ENCODE data around the gene CITED1.
A peak's percentile ranks its signal among the peaks of the same experiment; 100 is the strongest.
"Not testable (repeated sequence)": the region's sequence is repeated elsewhere in the genome, so short reads cannot be mapped to it uniquely, and the experiment has no call there.

CITED1 gene

DNA sequence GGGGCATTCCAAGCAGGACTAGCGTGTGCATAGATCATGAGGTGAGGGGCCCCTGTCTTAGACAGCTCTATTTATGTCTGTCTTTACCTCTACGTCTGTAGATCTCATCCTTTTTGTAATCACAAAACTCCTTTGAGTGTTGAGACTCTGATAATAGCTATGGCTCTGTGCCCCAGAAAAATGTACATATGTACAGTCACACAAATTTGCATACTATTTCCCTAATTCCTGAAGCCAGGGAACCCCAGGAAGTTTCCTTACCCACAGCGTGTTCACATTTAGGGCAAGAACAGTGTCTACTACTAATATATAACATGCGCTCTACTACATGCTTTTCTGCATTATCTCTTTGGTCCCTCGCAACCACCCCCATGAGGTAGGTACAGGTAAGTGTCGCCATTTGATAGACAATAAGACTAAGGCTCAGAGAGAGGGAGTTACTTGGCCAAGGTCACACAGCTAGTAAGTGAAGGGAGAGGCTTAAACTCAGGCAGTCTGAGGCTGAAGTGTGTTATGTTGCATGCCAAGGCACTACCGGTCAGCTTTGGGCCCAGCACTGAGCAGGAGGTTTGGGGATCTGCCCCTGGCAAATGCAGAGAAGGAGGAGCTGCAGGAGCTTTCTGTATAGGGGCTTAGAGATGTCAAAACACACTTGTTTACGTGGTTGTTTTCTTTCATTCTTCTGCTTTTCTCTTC is 21.0 kb upstream of the CITED1 start:
- Histone ChIP-seq H3K9me3 (replicated peaks; ENCODE audit: low read length) (no peaks in the 10 kb centered on the region), H3K4me2 (ENCODE audit: low read length) (no peak overlapping the region), H3K4me1 (ENCODE audit: control insufficient read depth, insufficient read depth, low read length) (no peaks in the 10 kb centered on the region), H3K27me3 (ENCODE audit: control insufficient read depth, insufficient read depth, low read length) (peaks cover 13% of the 10 kb centered on the region), H3K9ac (ENCODE audit: low read depth, low read length) (no peak overlapping the region), H3K4me3 (ENCODE audit: low read length) (no peak overlapping the region), H3K36me3 (ENCODE audit: insufficient read depth, low read length) (no peaks in the 10 kb centered on the region)

DNA sequence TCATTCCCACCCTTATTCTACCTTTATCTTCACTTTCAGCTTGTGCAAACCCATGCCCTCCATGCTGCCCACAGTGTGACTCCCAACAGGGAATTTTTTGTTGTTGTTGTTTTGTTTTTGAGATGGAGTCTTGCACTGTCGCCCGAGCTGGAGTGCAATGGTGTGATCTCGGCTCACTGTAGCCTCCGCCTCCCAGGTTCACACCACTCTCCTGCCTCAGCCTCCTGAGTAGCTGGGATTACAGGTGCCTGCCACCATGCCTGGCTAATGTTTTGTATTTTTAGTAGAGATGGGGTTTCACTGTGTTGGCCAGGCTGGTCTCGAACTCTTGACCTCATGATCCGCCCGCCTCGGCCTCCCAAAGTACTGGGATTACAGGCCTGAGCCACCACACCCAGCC is 13.9 kb upstream of the CITED1 start:
- H3K4me1 ChIP-seq (ENCODE audit: control insufficient read depth, insufficient read depth, low read length); H3K9ac ChIP-seq (ENCODE audit: low read depth, low read length); H3K36me3 ChIP-seq (ENCODE audit: insufficient read depth, low read length); H3K9me3 ChIP-seq (replicated peaks; ENCODE audit: low read length); H3K4me3 ChIP-seq (ENCODE audit: low read length); H3K4me2 ChIP-seq (ENCODE audit: low read length): not testable (repeated sequence)
- peaks cover 40% of the 10 kb centered on the region for H3K27me3 ChIP-seq (ENCODE audit: control insufficient read depth, insufficient read depth, low read length)

DNA sequence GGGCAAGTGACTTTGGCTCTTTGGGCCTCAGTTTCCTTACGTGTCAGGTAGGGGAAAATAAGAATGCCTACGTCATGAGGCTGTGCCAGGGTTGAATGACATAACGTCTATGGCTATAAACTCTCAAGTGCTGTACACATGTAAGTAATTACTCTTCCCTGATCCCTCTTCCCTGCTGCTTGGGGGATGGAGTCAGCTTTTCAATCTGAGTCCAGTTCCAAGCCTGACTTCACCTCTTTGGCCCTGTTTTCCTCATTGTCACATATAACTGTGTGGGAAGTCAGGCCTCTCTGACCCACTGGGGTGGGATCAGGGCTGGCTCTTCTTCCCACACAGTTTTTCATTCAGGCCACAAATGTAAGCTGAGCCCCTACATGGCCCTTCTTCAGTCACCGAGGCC is 11.4 kb upstream of the CITED1 start:
- Histone ChIP-seq H3K4me1 (ENCODE audit: control insufficient read depth, insufficient read depth, low read length) (no peaks in the 10 kb centered on the region), H3K4me3 (ENCODE audit: low read length) (no peak overlapping the region), H3K9me3 (replicated peaks; ENCODE audit: low read length) (no peaks in the 10 kb centered on the region), H3K27me3 (ENCODE audit: control insufficient read depth, insufficient read depth, low read length) (peaks cover 55% of the 10 kb centered on the region), H3K4me2 (ENCODE audit: low read length) (no peak overlapping the region), H3K36me3 (ENCODE audit: insufficient read depth, low read length) (no peaks in the 10 kb centered on the region), H3K9ac (ENCODE audit: low read depth, low read length) (no peak overlapping the region)

DNA sequence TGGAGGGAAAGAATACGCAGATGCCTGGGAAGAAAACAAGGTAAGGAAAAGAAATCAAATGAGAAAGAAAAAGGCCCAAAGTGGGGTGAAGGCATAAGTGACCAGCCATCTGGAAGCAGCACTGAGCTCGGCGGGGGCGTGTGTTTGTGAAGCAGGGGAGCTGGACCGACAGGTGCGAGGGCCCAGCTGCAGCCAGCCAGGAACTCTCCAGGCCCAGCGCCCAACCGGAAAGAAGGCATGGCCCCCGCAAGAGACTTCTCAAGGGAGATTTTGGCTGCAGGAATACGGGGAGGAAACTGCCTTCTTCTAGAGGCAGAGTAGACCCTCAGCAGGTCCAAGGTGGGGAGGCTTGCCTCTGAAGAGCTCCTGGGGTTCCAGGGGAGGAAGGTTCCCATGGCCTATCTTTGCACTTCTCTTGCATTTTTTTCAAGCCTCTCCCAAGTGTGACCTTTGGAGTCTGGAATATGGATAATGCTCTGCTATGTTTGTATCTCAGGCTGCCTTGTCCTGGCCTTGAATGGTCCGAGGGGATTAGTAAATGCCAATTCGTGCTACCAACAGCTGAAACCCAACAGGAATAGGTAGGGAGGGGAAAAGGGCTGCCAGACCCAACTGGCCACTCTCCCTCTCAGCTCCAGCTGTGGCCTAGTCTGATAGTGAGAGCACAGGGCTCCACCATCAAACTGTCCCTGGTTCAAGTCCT is 10.8 kb upstream of the CITED1 start:
- Histone ChIP-seq H3K4me1 (ENCODE audit: control insufficient read depth, insufficient read depth, low read length) (no peaks in the 10 kb centered on the region), H3K9me3 (replicated peaks; ENCODE audit: low read length) (no peaks in the 10 kb centered on the region), H3K36me3 (ENCODE audit: insufficient read depth, low read length) (no peaks in the 10 kb centered on the region), H3K27me3 (ENCODE audit: control insufficient read depth, insufficient read depth, low read length) (peaks cover 56% of the 10 kb centered on the region), H3K9ac (ENCODE audit: low read depth, low read length) (no peak overlapping the region), H3K4me2 (ENCODE audit: low read length) (no peak overlapping the region), H3K4me3 (ENCODE audit: low read length) (no peak overlapping the region)

DNA sequence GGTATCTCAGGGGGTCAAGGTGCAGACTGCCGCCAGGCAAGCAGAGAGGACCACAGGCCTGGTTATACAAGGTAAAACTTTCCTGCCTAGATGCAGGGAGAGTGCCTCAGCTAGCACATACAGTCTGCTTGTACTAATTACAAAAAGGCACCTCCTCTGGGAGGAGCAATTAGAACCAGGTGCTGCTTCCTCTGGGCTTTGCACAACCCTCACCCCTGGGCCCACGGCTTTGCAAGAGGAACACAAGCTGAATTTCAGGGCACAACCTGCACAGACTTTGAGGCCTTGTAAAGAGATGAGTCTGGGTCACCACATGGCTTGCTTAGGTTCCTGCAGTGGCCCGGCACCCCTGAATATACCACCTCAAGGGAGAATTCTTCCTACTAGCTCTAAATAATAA is 9.2 kb upstream of the CITED1 start:
- H3K9me3 ChIP-seq (replicated peaks; ENCODE audit: low read length) = no peaks in the 10 kb centered on the region
- H3K27me3 ChIP-seq (ENCODE audit: control insufficient read depth, insufficient read depth, low read length) = peaks cover 66% of the 10 kb centered on the region
- H3K9ac ChIP-seq (ENCODE audit: low read depth, low read length) = no peak overlapping the region
- no peaks in the 10 kb centered on the region for H3K4me1 ChIP-seq (ENCODE audit: control insufficient read depth, insufficient read depth, low read length)
- H3K36me3 ChIP-seq (ENCODE audit: insufficient read depth, low read length) = no peaks in the 10 kb centered on the region
- H3K4me2 ChIP-seq (ENCODE audit: low read length) = no peak overlapping the region
- no peak overlapping the region for H3K4me3 ChIP-seq (ENCODE audit: low read length)

DNA sequence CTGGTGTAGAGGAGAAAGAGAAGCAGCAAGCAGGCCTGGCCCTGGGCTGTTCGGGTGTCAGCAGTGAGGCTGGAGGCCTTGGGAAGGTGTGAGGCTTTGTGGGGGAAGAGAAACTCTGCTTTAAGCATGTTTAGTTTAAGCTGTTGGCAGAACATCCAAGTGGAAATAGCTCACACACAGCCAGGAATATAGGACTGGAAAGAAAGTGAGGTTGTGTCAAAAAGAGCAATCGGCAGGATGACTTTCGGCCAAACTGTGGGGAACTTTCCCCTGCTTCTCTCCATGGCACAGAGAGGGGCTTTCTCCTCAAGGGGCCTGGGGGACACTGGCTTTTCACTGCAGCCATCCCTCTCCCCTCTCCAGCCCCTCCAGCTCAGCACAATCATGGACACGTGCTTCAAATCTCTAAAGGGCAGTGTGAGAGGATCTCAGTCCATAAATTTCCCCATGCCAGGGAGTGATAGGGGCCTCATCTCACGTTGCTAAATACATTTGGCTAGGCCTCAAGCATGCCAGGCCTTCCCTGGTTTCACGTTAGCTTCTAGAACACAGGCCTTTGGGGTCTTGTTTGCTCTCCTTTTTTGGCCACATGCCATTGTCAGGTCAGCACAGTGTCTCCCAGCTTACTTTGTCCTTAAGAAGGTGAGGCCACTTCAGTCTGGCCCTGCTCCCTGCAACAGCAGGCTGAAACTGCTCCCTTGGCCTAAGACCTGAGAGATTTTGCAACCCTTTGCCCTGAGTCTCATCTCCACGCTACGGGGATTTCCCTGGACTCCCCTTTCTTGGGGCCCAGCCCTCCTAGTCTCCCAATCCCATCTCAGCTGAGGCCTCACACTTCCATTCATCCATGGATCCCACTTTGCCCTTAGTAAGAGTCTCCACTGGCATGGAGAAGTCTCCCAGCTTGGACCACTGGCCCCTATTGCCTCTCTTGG is 8.3 kb upstream of the CITED1 start:
- Histone ChIP-seq H3K9ac (ENCODE audit: low read depth, low read length) (no peak overlapping the region), H3K27me3 (ENCODE audit: control insufficient read depth, insufficient read depth, low read length) (peaks cover 76% of the 10 kb centered on the region), H3K4me1 (ENCODE audit: control insufficient read depth, insufficient read depth, low read length) (peaks cover 3% of the 10 kb centered on the region), H3K4me3 (ENCODE audit: low read length) (no peak overlapping the region), H3K36me3 (ENCODE audit: insufficient read depth, low read length) (no peaks in the 10 kb centered on the region), H3K4me2 (ENCODE audit: low read length) (no peak overlapping the region), H3K9me3 (replicated peaks; ENCODE audit: low read length) (no peaks in the 10 kb centered on the region)

DNA sequence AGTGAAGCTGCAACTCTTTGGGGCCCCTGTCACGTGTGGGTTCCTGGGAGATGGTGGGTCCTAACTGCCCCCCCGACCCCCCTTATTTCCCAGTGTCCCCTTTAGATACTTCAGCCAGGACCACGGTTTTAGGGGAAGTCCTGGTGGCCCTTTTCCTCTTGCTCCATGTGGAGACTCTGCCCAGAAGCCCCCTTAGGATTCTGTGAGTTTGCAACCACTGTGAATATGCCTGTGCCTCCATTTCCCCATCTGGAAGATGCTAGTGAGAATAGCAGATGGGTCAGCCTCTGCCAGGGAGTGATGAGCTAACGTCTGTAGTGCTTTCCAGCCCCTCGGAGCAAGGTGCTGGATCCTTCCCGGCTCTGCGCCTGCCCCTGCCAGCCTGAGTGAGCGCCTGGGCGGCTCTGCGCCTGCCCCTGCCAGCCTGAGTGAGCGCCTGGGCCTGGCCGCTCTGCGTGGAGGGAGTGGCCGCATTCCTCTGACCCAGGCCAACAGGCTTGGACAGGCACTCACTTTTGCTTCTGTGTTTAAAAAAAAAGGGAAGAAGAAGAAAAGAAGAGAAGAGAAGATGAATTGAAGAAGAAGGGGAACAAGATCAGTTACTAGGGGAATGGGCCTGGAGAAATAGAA is 6.7 kb upstream of the CITED1 start:
- no peak overlapping the region for H3K4me2 ChIP-seq (ENCODE audit: low read length)
- H3K4me1 ChIP-seq (ENCODE audit: control insufficient read depth, insufficient read depth, low read length) = peaks cover 8% of the 10 kb centered on the region
- no peaks in the 10 kb centered on the region for H3K9me3 ChIP-seq (replicated peaks; ENCODE audit: low read length)
- H3K36me3 ChIP-seq (ENCODE audit: insufficient read depth, low read length) = no peaks in the 10 kb centered on the region
- no peak overlapping the region for H3K9ac ChIP-seq (ENCODE audit: low read depth, low read length)
- no peak overlapping the region for H3K4me3 ChIP-seq (ENCODE audit: low read length)
- peaks cover 77% of the 10 kb centered on the region for H3K27me3 ChIP-seq (ENCODE audit: control insufficient read depth, insufficient read depth, low read length)

DNA sequence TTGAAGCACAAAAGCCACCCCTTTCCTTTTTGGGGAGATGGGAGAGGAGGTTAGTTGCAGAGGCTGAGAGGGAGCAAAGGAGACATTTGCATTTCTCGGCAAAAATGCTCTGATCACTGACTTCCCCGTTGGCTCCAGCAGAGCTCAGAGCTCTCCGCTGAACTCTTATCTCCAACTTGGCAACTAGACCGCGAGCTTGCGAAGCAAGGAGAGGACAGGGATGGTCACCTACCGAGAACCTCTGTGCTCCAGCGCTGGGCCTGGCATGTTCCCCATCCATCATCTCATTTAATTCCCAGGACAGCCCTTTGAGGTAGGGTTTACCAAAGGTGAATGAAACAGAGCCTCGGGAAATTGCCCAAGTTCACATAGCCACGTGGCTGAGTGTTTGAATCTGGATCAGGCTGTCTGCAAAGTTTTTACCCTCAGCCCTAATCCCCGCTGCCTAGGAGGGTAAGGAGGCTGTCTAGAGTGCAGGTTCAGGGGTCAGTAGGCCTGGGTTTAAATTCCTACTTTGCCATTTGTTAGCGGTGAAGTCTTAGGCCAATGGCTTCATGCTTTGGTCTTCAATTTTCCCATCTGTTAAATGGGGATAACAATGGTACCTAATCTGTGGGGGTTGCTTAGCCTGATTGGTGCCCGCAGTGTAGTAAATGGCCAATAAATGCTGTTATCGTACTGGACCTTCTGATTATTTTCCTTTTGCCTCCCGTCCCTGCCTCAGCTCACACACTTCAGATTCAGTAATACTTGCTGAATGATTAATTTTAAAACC is 3.8 kb upstream of the CITED1 start:
- peak overlapping the region; percentile 52 for H3K4me3 ChIP-seq (ENCODE audit: low read length)
- no peaks in the 10 kb centered on the region for H3K36me3 ChIP-seq (ENCODE audit: insufficient read depth, low read length)
- H3K9me3 ChIP-seq (replicated peaks; ENCODE audit: low read length) = no peaks in the 10 kb centered on the region
- H3K4me2 ChIP-seq (ENCODE audit: low read length) = peak overlapping the region; percentile 79
- peaks cover 78% of the 10 kb centered on the region for H3K27me3 ChIP-seq (ENCODE audit: control insufficient read depth, insufficient read depth, low read length)
- peaks cover 24% of the 10 kb centered on the region for H3K4me1 ChIP-seq (ENCODE audit: control insufficient read depth, insufficient read depth, low read length)
- no peak overlapping the region for H3K9ac ChIP-seq (ENCODE audit: low read depth, low read length)

DNA sequence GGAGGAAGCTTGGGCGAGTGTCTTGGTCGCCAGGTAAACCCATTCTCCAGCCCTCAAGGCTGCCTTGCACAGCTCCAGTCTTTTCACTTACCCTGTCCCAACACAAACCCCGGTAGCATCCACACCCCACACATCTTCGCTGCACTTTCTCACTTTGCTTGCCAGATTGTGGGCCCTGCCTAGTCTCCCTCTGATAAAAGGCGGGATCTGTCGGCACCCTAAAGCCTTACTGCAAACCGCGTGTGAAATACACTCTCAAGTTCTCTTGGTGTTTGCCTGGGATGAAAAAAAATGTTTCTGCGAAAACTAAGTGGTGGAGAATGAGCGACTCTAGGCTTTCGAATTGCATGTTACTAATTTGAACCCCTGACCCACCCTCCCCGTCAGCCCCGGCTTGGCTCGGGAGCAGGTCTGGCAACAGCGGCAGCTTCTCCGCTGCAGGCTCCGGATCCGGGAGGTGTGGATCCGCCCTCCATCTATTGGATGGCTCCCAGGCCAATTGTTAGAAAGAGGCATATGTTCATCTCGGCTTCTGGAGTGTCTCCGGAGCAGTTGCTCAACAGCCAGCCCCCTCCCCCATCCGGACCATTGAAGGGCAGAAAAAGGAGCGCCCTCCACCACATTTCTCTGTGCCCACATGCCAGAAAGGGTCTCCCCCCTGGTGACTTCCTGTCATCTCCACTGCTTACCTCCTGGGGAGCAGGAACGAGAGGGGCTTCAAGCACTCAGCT is 3.0 kb upstream of the CITED1 start:
- H3K27me3 ChIP-seq (ENCODE audit: control insufficient read depth, insufficient read depth, low read length) = peaks cover 81% of the 10 kb centered on the region

DNA sequence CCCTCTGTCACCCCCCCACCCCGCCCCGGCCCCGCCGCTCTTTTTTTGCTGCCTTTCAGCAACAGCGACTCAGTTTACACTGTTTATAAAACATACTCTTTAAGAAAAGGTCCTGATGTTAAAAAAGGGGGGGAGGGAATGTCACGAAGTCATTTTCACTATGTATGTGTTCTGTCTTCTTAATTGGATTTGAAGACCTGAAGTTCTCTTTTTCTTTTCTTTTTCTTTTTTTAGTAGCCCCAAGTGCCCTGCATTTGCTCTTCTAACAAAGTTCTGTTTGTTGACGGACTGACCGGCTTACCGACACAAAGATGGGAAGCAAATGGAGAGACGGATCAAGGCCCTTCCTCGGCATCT is 2.5 kb upstream of the CITED1 start:
- H3K36me3 ChIP-seq (ENCODE audit: insufficient read depth, low read length) = no peaks in the 10 kb centered on the region
- no peaks in the 10 kb centered on the region for H3K9me3 ChIP-seq (replicated peaks; ENCODE audit: low read length)
- H3K4me2 ChIP-seq (ENCODE audit: low read length) = peak overlapping the region; percentile 79
- peaks cover 24% of the 10 kb centered on the region for H3K4me1 ChIP-seq (ENCODE audit: control insufficient read depth, insufficient read depth, low read length)
- peaks cover 82% of the 10 kb centered on the region for H3K27me3 ChIP-seq (ENCODE audit: control insufficient read depth, insufficient read depth, low read length)
- no peak overlapping the region for H3K4me3 ChIP-seq (ENCODE audit: low read length)
- H3K9ac ChIP-seq (ENCODE audit: low read depth, low read length) = no peak overlapping the region

More for the DNA sequence above, 3.0 kb upstream of the CITED1 start:
- peak overlapping the region; percentile 52 for H3K4me3 ChIP-seq (ENCODE audit: low read length)
- H3K4me1 ChIP-seq (ENCODE audit: control insufficient read depth, insufficient read depth, low read length) = peaks cover 24% of the 10 kb centered on the region
- H3K9me3 ChIP-seq (replicated peaks; ENCODE audit: low read length) = no peaks in the 10 kb centered on the region
- H3K36me3 ChIP-seq (ENCODE audit: insufficient read depth, low read length) = no peaks in the 10 kb centered on the region
- peak overlapping the region; percentile 79 for H3K4me2 ChIP-seq (ENCODE audit: low read length)
- H3K9ac ChIP-seq (ENCODE audit: low read depth, low read length) = no peak overlapping the region
